ENCODE measurements around the gene UBR2. TPM values are rescaled to one million over a fixed set of nuclear protein-coding genes. Genes with fewer than 3 reads are reported as not detected.

Gene UBR2
- total and polyA plus RNA-seq, 9 of the 15 experiments (the other 6 are each of a cell fraction or from before 2014, with no cell fraction given), result 9.1 to 38.9 (median 23.4) TPM

DNA sequence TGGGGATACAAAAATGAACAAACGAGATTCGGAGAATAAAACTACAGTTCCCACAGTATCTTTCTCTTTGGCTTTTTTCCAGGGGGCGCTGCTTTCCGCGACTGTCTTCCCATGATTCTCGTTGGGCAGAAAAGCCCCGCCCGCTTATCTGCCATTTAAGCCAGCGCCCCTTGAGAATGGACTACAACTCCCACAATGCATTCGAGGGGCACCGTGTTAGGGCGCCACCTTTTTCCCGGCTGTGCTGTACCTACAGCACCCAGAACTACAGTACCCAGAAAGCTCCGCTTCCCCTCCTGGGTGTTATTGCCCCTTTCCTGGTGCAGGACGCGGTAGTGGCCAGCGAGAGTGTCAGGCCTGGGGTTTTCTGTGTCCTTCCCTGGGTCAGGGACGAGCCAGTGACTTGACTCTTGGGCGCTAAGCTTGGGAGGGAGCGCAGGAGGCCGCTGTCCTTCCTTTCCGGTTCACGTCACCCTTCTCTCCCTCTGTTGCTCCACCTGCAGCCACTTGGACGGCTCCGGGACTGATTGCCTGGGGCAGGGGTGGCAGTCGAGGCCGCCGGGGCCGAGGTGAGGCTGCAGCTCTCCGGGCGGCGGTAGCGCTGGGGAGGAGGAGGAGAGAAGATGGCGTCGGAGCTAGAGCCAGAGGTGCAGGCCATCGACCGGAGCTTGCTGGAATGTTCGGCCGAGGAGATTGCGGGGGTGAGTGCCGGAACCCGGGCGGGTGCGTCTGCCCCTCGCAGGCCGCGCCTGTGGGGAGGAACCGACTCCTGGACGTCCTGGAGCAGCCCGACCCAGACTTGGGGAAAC lies at the start of gene UBR2 (continued):
- TF ChIP-seq, protein P1, sequence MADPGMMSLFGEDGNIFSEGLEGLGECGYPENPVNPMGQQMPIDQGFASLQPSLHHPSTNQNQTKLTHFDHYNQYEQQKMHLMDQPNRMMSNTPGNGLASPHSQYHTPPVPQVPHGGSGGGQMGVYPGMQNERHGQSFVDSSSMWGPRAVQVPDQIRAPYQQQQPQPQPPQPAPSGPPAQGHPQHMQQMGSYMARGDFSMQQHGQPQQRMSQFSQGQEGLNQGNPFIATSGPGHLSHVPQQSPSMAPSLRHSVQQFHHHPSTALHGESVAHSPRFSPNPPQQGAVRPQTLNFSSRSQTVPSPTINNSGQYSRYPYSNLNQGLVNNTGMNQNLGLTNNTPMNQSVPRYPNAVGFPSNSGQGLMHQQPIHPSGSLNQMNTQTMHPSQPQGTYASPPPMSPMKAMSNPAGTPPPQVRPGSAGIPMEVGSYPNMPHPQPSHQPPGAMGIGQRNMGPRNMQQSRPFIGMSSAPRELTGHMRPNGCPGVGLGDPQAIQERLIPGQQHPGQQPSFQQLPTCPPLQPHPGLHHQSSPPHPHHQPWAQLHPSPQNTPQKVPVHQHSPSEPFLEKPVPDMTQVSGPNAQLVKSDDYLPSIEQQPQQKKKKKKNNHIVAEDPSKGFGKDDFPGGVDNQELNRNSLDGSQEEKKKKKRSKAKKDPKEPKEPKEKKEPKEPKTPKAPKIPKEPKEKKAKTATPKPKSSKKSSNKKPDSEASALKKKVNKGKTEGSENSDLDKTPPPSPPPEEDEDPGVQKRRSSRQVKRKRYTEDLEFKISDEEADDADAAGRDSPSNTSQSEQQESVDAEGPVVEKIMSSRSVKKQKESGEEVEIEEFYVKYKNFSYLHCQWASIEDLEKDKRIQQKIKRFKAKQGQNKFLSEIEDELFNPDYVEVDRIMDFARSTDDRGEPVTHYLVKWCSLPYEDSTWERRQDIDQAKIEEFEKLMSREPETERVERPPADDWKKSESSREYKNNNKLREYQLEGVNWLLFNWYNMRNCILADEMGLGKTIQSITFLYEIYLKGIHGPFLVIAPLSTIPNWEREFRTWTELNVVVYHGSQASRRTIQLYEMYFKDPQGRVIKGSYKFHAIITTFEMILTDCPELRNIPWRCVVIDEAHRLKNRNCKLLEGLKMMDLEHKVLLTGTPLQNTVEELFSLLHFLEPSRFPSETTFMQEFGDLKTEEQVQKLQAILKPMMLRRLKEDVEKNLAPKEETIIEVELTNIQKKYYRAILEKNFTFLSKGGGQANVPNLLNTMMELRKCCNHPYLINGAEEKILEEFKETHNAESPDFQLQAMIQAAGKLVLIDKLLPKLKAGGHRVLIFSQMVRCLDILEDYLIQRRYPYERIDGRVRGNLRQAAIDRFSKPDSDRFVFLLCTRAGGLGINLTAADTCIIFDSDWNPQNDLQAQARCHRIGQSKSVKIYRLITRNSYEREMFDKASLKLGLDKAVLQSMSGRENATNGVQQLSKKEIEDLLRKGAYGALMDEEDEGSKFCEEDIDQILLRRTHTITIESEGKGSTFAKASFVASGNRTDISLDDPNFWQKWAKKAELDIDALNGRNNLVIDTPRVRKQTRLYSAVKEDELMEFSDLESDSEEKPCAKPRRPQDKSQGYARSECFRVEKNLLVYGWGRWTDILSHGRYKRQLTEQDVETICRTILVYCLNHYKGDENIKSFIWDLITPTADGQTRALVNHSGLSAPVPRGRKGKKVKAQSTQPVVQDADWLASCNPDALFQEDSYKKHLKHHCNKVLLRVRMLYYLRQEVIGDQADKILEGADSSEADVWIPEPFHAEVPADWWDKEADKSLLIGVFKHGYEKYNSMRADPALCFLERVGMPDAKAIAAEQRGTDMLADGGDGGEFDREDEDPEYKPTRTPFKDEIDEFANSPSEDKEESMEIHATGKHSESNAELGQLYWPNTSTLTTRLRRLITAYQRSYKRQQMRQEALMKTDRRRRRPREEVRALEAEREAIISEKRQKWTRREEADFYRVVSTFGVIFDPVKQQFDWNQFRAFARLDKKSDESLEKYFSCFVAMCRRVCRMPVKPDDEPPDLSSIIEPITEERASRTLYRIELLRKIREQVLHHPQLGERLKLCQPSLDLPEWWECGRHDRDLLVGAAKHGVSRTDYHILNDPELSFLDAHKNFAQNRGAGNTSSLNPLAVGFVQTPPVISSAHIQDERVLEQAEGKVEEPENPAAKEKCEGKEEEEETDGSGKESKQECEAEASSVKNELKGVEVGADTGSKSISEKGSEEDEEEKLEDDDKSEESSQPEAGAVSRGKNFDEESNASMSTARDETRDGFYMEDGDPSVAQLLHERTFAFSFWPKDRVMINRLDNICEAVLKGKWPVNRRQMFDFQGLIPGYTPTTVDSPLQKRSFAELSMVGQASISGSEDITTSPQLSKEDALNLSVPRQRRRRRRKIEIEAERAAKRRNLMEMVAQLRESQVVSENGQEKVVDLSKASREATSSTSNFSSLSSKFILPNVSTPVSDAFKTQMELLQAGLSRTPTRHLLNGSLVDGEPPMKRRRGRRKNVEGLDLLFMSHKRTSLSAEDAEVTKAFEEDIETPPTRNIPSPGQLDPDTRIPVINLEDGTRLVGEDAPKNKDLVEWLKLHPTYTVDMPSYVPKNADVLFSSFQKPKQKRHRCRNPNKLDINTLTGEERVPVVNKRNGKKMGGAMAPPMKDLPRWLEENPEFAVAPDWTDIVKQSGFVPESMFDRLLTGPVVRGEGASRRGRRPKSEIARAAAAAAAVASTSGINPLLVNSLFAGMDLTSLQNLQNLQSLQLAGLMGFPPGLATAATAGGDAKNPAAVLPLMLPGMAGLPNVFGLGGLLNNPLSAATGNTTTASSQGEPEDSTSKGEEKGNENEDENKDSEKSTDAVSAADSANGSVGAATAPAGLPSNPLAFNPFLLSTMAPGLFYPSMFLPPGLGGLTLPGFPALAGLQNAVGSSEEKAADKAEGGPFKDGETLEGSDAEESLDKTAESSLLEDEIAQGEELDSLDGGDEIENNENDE (IDR thresholded peaks at IDR 0.05; ENCODE audit: low read depth, low read length), result no peak
- TF ChIP-seq RBM15 (IDR thresholded peaks at IDR 0.05; ENCODE audit: insufficient read depth, low read length) (no peak), NFYB (IDR thresholded peaks at IDR 0.05; ENCODE audit: extremely low read depth, insufficient read length) (no peak), SOX6 (IDR thresholded peaks at IDR 0.05) (no peak; the same call in 1 of the 2 replicates), SREBF1 (IDR thresholded peaks at IDR 0.05; ENCODE audit: borderline replicate concordance, low read depth, low read length) (peak; percentile 62; the same call in 1 of the 2 replicates), NCOR1 (IDR thresholded peaks at IDR 0.05) (no peak), PRPF4 (IDR thresholded peaks at IDR 0.05; ENCODE audit: insufficient read depth, low read depth, low read length, poor library complexity, severe bottlenecking) (peak; percentile 35), HSF4 (CRISPR knock-in tag; IDR thresholded peaks at IDR 0.05; ENCODE audit: borderline replicate concordance) (no peak), STAT5B (CRISPR knock-in tag; IDR thresholded peaks at IDR 0.05) (no peak), SMARCB1 (IDR thresholded peaks at IDR 0.05; ENCODE audit: insufficient read length, low read depth) (no peak), NR2F6 (CRISPR knock-in tag; IDR thresholded peaks at IDR 0.05) (no peak), TFAM (CRISPR knock-in tag; conservative IDR thresholded peaks at IDR 0.05) (no peak), KDM1A (IDR thresholded peaks at IDR 0.05) (no peak), ZFP1 (CRISPR knock-in tag; IDR thresholded peaks at IDR 0.05) (no peak), ZKSCAN8 (CRISPR knock-in tag; IDR thresholded peaks at IDR 0.05) (no peak), ZNF41 (CRISPR knock-in tag; conservative IDR thresholded peaks at IDR 0.05) (no peak)
- TF ChIP-seq, protein P2, sequence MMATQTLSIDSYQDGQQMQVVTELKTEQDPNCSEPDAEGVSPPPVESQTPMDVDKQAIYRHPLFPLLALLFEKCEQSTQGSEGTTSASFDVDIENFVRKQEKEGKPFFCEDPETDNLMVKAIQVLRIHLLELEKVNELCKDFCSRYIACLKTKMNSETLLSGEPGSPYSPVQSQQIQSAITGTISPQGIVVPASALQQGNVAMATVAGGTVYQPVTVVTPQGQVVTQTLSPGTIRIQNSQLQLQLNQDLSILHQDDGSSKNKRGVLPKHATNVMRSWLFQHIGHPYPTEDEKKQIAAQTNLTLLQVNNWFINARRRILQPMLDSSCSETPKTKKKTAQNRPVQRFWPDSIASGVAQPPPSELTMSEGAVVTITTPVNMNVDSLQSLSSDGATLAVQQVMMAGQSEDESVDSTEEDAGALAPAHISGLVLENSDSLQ (IDR thresholded peaks at IDR 0.05), result peak; percentile 83
